NCI-H1105 treated with DMSO at 0.1 percent for 48 hours (cell line): ENCODE data around the gene SCFD2.
"Not testable (repeated sequence)": the region's sequence is repeated elsewhere in the genome, so short reads cannot be mapped to it uniquely, and the experiment has no call there.

Source experiments
- DNase-seq: peaks from one replicate; lab custom pipeline; 2025; lab: John Stamatoyannopoulos, UW

SCFD2 gene

DNA sequence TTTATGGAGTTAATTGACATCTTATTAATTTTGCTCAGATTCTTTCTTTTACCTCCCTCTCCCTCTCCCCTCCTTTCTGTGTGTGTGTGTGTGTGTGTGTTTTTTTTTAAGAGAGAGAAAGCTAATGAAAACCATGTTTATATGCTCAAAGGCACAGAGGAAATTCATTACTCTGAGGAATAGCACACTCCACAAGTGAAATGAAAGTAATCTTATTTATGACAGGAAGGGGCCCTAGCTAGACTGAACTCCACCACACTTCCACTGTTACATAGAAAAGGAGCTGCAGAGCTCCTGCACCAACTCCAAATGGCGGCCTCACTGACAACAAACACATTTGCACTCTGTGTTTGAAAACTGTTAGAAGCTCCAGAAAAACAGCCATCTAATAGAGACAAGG, 353.1 kb downstream of the SCFD2 start:
- no peak for DNase-seq

DNA sequence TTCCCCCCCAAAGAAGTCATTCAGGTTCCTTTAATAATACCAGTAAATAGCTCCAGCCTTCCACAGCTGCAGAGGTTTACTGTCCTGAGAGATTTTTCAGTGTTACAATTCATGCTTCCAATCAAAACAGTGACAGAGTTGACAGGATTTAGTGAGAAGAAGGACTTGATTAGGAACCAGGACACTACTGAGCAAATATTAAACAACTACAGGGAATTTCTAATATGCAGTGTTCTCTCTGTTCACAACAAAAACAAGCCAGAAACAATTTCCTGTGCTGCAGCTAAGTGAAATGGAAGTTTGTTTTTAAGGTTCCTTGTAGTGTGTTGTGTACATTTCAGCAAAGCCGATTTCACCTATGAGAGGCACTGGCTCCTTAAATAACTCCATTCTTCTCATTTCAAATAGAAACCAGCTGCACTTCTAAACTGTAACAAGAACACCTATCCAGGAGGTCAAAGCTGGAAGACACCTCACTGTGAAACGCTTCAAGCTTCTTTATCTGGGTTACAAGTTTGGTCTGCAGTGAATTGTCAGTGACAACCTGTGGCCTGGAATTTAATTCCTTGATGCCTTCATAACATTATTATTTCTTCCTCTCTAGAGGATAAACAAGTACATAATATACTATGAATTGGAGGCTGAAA, 354.5 kb downstream of the SCFD2 start:
- no peak for DNase-seq

DNA sequence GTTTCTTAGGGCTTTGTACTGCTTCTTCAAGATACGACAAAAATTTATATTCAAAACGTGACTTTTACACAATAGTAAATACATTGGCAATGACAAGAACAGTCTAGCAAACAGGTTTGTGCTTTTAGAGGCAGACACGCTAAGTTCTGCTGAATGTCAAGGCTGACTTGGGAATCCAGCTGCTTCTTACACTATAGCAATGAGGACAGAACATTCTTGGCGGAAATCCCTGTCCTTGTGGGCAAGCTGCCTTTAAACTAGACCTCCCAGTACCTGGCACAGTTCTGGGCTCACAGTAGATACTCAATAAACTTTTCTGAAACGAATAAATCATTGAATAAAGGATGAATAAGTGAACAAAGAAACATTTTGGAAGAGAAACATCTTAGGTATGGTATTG, 355.5 kb downstream of the SCFD2 start:
- DNase-seq, result no peak

DNA sequence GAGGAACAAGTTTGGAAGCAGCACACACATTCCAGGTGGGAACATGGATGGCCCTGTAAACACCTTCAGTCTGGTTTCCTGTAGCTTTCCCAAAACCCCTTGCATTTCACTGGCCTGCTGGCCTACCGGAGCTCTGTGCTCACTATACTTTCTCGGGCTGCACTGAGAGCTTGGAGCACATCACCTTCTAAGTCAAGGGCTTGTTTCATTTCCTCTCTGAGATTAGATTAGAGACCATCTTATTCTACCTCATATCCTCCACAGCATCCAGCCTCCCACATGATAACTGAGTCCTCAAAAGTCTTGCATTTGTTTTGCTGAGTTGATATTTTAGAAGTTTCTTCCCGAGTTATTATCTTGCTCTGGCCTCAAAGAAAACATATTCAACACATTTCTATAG, 356.0 kb downstream of the SCFD2 start:
- DNase-seq, result no peak

DNA sequence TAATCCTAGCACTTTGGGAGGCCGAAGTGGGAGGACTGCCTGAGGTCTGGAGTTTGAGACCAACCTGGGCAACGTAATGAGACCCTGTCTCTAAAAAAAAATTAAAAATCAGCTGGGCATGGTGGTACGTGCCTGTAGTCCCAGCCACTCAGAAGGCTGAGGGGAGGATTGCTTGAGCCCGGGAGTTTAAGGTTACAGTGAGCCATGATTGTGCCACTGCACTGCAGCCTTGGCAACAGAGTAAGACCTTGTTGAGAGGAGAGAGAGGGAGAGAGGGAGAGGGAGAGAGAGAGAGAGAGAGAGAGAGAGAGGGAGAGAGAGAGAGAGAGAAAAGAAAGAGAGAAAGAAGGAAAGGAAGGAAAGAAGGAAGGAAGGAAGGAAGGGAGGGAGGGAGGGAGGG, 358.8 kb downstream of the SCFD2 start:
- no peak for DNase-seq

DNA sequence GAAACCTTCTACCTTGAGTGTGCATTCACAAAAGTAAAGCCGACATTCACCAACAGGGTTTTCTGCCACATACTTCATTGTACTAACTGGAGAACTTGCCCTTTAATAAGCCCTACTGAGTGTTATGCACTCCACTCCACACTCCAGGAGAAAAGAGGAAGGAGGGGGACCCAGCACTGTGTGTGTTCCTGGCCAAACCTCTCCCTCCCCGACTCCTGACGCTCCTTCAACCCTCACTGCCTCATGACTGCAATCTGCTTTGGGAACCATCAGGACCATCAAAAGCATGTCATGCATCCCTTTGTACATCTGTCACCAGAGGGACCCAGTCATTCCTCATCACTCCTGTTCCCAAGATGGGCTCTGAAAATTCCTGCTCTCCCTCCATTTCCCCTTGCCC, 360.1 kb downstream of the SCFD2 start:
- no peak for DNase-seq

- DNase-seq, result no peak
Measured at GRCh38 chr4:53005149-53005546, 360.7 kb downstream of the SCFD2 start.

DNA sequence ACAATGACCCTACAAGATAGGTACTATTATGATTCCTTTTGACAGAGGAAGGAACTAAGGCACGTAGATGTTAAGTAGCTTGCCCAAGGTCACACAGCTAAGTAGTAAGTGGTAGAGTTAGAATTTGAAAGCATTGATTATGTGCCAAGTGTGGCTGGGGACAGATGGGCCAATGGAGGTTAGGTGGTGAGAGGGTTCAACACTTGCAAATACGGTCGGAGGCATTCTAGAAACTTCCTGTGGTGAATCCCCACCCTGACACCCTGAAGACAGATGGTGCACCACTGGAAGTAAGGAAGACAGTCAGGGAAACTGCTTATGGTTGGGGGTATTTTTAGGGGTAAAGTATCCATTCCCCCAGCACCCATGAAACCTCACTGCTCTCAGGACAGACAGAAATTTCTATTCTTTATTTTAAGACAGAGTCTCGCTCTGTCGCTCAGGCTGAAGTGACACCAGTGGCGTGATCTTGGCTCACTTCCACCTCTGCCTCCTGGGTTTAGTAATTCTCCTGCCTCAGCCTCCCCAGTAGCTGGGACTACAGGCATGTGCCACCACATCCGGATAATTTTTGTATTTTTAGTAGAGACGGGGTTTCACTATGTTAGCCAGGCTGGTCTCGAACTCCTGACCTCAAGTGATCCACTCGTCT, 361.2 kb downstream of the SCFD2 start:
- no peak for DNase-seq

DNA sequence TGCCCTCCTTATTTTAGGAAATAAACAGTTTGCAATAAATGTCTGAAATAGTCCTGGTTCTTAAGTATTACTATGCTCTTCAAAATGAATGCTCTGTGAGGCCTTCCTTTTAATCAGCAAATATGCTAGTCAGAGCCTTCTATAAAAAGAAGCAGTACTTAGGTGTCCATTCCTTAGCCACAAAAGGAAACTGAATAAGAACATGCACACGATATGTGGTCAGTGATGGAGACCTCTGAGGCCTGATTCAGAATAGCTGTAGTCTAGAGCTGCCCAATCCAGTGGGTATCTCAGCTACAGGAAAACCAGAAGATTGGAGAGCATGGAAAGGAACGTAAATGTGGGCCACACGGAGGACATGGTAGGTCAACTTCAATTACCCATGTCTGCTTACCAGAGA, 361.9 kb downstream of the SCFD2 start:
- no peak for DNase-seq

- DNase-seq, result no peak
Measured at GRCh38 chr4:53000560-53000959, 365.3 kb downstream of the SCFD2 start.

DNA sequence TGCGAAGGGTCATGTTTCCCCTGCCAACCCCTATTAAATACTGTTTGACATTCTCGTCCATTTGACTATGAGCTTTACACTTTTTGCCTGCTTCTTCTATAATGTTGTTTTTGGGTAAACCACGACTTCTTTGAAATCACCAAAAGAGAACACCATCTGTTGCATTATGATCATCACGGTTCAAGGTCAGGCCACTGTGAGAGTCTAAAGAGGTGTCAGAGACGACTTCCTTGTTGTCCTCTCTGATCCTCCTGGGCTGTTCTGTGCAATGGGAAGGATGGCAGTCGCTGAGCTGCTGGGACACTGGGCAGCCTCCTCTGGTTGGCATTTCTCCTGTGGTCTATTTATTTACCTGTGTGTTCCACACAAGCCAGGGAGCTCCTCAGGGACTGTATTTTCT, 366.2 kb downstream of the SCFD2 start:
- no peak for DNase-seq

DNA sequence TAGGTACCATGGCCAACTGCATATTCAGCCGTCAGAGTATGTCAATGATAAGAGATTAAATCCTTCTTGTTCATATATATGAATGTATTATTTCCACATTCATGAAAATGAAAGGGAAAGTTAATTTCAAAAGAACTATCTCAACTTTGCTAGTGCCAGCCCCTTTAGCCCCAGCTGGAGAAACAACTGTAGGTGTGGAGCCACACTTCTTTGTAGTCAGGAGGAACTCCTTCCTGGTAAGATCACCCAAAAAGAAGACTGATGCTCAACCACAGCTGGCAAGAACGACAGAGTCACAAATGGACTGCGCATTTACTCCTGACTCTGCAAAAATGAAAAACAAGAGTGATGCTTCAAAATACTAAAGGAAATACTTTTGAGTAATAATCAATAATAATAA, 367.4 kb downstream of the SCFD2 start:
- DNase-seq, result no peak

DNA sequence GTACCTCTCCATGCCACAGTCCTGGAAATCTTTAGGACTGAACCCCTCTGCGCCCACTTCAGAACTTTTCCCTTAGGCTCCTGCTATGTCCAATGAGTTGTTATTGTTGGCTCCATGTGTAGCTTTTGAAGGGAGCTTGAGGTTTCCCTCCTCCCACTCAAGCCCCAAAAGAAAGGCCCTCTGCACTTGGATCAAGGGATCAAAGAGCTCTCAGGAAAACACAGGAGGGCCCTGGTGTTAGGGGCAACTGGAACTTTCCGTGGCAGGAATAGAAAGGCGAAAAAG, 368.8 kb downstream of the SCFD2 start:
- no peak for DNase-seq

DNA sequence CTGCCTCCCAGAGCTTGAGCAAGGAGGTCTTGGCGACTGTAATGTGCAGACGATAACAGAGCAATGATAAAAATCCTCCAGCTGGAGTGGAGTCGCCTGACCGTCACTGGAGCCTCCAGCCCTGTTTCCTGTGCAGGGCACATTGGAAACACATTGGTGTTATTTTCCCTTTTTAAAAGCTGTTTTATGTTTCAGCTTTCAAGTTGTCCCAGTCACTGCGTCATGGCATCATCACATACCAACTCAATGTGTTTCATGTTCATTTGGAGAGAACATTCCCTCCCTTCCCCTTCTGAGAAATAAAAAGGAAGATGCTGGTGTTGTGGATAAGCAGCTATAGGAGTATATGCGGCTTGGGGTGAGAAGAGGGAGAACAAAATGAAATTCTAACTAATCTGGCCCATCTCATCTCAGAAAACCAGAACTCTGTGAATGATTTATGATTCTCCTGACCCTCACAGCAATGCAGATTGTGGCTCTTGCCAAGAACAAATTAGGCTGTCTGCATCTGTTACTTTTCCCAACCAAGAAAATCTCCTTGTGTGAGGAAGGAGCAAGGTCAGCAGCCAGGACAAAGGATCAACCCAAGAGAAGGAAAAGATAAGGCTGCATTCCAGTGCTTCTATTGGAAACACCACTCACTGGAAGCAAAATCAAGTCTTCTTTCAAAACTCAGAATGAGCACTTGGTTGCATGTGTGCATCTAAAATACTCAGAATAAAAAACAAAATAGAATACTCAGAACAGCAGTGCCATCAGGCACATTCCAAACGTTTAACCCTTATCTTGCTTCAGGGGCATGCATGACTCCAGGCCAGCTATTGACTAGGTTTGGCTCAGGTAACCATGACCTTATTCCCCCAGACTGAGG, 369.4 kb downstream of the SCFD2 start:
- no peak for DNase-seq

DNA sequence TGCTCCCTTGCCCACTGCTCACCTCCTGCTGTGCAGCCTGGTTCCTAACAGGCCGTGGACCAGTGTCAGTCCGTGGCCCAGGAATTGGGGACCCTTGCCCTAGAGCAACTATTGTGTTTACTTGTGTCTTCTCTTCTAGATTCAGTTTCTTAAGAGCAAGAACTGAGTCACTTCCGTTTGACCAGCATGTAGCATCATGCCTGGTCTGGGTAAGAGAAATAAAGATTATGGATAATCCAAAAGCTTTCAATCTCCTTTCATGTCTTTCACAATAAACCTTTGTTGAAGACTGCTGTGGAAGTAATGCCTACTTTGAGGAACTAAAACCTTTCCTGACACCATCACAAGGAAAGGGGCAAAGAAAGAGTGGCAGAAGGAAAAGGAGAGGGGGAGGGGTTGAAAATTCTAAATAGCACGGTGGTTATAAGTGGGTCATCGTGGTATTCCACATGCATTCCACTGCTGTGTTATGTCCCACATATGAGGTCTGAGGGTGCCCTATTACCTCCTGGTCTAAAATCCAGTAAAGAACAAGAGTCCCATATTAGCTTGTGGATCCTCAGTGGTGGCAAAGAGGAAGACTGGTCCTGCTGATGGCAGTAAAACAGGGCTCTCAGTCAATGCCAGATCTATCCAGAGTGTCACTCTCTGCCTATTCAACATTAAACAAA, 370.4 kb downstream of the SCFD2 start:
- DNase-seq, result no peak

DNA sequence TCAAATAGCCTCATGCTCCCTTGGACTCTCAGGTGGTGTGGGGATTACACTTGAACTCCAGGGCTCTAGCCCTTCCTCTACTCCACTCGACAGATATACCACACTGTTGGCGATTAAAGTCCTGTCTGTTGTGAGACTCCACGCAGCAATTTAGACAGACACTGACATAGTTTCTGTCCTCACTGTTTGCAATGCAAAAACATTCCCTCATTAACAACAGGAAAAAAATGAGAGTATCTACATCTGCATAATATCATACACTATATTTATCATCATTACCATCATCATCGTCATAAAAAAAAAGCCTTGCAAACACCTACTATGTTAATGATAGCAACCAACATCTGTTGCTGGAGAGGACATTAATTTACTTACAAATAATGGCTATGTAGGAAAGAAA, 371.3 kb downstream of the SCFD2 start:
- DNase-seq, result no peak

DNA sequence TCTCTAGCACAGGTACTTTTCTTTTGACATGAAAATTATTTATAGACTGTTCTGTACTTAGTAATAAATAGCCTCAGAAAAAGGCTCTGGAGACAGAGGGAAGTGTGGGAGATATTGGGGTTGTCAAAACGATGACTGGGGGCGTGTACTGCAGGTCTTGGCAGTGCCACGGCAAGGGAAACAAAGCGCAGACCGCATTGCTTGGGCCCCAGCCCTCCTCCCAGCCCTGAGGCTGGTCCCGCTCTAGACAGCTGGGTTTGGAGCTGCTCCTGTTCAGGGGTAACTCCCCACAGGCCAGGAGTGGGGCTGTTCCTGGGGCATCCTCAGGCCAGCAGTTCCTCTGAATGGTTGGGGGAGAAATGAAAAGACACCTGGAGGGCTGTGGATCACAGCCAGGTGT, 372.1 kb downstream of the SCFD2 start:
- no peak for DNase-seq

GRCh38 chr4:52992551-52992950, 373.3 kb downstream of the SCFD2 start:
- DNase-seq, result not testable (repeated sequence)

GRCh38 chr4:52991472-52991871, 374.4 kb downstream of the SCFD2 start:
- DNase-seq, result no peak

GRCh38 chr4:52990706-52991105, 375.2 kb downstream of the SCFD2 start:
- no peak for DNase-seq

- no peak for DNase-seq
Measured at GRCh38 chr4:52989865-52990264, 376.0 kb downstream of the SCFD2 start.

GRCh38 chr4:52987392-52988056, 378.3 kb downstream of the SCFD2 start:
- DNase-seq, result no peak
